CD4-positive, alpha-beta T cell (primary cell): Measurements from ENCODE around the gene AGPAT4. TPM values are rescaled to one million over a fixed set of nuclear protein-coding genes. Genes with fewer than 3 reads are reported as not detected.
A peak's percentile ranks its signal among the peaks of the same experiment; 100 is the strongest.

ENCODE experiments used
- ATAC-seq: fragments of 200-7000 bp; cut with Tn5 transposase; one replicate; pipeline ENCODE4 v1.10.0; 2022; ENCODE audit warnings: mild to moderate bottlenecking; ENCODE audit not compliant: poor library complexity
- CTCF ChIA-PET: fragments of 350-600 bp; sonication (Branson Sonifier 250); formaldehyde crosslinking; loops from one replicate; lab custom pipeline; 2021; ENCODE audit warnings: antibody characterized with exemption, inconsistent platforms; lab: Charles Lee
- POLR2A ChIA-PET: fragments of 350-600 bp; sonication (Branson Sonifier 250); formaldehyde crosslinking; loops from one replicate; lab custom pipeline; 2021; ENCODE audit warnings: antibody characterized with exemption, inconsistent platforms; lab: Charles Lee
- DNase-seq, 14 experiments: peaks; one replicate each; pipeline ENCODE4 v3.0.0-alpha.2; 2013 to 2020; ENCODE audit warnings: mixed read lengths in 2 of 14
- H3K27ac ChIP-seq, 2 donors: one replicate each; pipeline versions ENCODE4 v1.5.1 to v1.7.0; 2013; ENCODE audit warnings: low read length in 2 of 2, low read depth in 1 of 2, mild to moderate bottlenecking in 1 of 2
- H3K27me3 ChIP-seq, 2 experiments: 1 replicate in 1 of 2; 2 replicates in 1 of 2; pipeline versions ENCODE4 v1.6.1 to v1.7.0; 2013; ENCODE audit warnings: low read length in 2 of 2, control low read depth in 1 of 2, mild to moderate bottlenecking in 1 of 2, moderate library complexity in 1 of 2; ENCODE audit not compliant: insufficient read depth in 2 of 2, control insufficient read depth in 1 of 2
- H3K36me3 ChIP-seq: one replicate; pipeline ENCODE4 v1.6.1; 2013; ENCODE audit warnings: low read length, control low read depth; ENCODE audit not compliant: insufficient read depth
- H3K4me1 ChIP-seq: one replicate; pipeline ENCODE4 v1.6.1; 2013; ENCODE audit warnings: low read length, control low read depth; ENCODE audit not compliant: insufficient read depth
- H3K4me3 ChIP-seq: one replicate; pipeline ENCODE4 v1.5.1; 2013; ENCODE audit warnings: mild to moderate bottlenecking, low read length, moderate library complexity
- H3K9me3 ChIP-seq, 2 experiments: 1 replicate in 1 of 2; 2 replicates in 1 of 2; pipeline versions ENCODE4 v1.6.1 to v1.7.0; 2013; ENCODE audit warnings: low read length in 2 of 2, mild to moderate bottlenecking in 2 of 2, control low read depth in 1 of 2, moderate library complexity in 1 of 2; ENCODE audit not compliant: control insufficient read depth in 1 of 2, insufficient read depth in 1 of 2
- H3K27ac Mint-ChIP-seq: one replicate; pipeline ENCODE4 v1.8.0; 2020; ENCODE audit warnings: mixed read lengths
- H3K27me3 Mint-ChIP-seq: one replicate; pipeline ENCODE4 v1.8.0; 2021; ENCODE audit warnings: mixed read lengths
- H3K36me3 Mint-ChIP-seq: one replicate; pipeline ENCODE4 v1.8.0; 2021; ENCODE audit warnings: low read depth, mixed read lengths
- H3K4me1 Mint-ChIP-seq: one replicate; pipeline ENCODE4 v1.8.0; 2021; ENCODE audit warnings: low read depth, mixed read lengths
- H3K4me3 Mint-ChIP-seq: one replicate; pipeline ENCODE4 v1.8.0; 2020; ENCODE audit warnings: mild to moderate bottlenecking, mixed read lengths
- H3K9me3 Mint-ChIP-seq: one replicate; pipeline ENCODE4 v1.8.0; 2020; ENCODE audit warnings: mixed read lengths
- CTCF ChIP-seq: fragments of 200-600 bp; IDR thresholded peaks from one replicate; pipeline ENCODE4 v1.8.0; 2022; ENCODE audit warnings: antibody characterized with exemption, mild to moderate bottlenecking
- intact Hi-C, 2 experiments: fragments of 100-400 bp; cut with DNase I in 1 of 2; cut with micrococcal nuclease in 1 of 2; formaldehyde crosslinking; loops; one replicate each; pipeline versions ENCODE4 v1.15.1 to v1.9.0; 2023 to 2025; cut with DNase I, micrococcal nuclease
- total RNA-seq, 174 experiments: library from RNA in 2 of 174; stranded (reverse) in 2 of 174; gene quantifications; one replicate each; pipeline ENCODE4 v1.2.3 and lab custom pipeline; 2021 to 2026

Gene AGPAT4
- total RNA-seq, 2 experiments from 2014 or later, result 2.8 to 4.8 TPM

DNA sequence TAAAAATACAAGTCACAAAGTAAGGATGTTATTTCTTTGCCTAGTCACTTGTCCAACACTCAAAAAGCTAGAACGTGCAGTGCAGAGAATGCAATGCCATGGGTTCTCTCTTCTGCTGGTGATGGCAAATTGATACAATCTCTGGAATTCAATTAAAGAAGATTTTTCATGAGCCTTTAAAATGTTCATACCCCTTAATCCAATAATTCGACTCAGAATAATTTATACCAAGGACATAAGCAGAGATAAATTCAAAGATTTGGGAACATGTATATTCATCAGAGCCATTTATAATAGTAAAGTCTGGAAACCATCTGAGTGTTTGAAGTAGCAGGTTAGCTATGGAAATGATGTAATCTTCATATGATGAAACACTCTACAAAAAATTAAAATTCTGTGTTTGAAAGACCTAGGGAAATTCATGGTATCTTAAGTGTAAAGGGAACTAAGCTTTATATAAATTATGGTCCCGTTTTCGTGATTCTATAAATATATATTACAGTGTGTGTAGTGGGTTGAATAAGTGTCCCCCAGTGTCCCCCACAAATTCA lies 2.8 kb upstream of the AGPAT4 start:
- ChIA-PET POLR2A (interaction anchor here (0.6 kb wide), 1 partner anchor 134 kb away, joined by 3 read pairs; no protein-coding TSS in a partner anchor), CTCF (no interaction called here)
- Histone ChIP-seq H3K9me3 (peaks cover 0 to 5% of the 10 kb centered on the region in 2 experiments), H3K27ac (no peak overlapping the region), H3K4me1 (peaks cover 20% of the 10 kb centered on the region), H3K27me3 (no peaks in the 10 kb centered on the region), H3K4me3 (no peak overlapping the region), H3K36me3 (no peaks in the 10 kb centered on the region)
- peaks cover 4% of the 10 kb centered on the region for H3K9me3 Mint-ChIP-seq
- no peak for TF ChIP-seq CTCF
- no peak for ATAC-seq
- no peak overlapping the region for H3K27ac Mint-ChIP-seq
- intact Hi-C loops, result loop anchor here in 1 of 2 experiments (5.0 kb wide), 2 partner anchors 284 to 1451 kb away; partner anchors contain the start of genes MAP3K4, PACRG and PRKN
- H3K36me3 Mint-ChIP-seq, result no peaks in the 10 kb centered on the region
- DNase-seq, result no peak
- no peak overlapping the region for H3K4me3 Mint-ChIP-seq
- H3K27me3 Mint-ChIP-seq, result no peaks in the 10 kb centered on the region
- peaks cover 20% of the 10 kb centered on the region for H3K4me1 Mint-ChIP-seq

- Histone ChIP-seq H3K4me1 (peaks cover 21% of the 10 kb centered on the region), H3K36me3 (no peaks in the 10 kb centered on the region), H3K27ac (no peak overlapping the region), H3K9me3 (peaks cover 0 to 3% of the 10 kb centered on the region in 2 experiments), H3K27me3 (no peaks in the 10 kb centered on the region), H3K4me3 (no peak overlapping the region)
- TF ChIP-seq CTCF, result no peak
- ATAC-seq (no peak), DNase-seq (no peak)
- no peaks in the 10 kb centered on the region for H3K27me3 Mint-ChIP-seq
- H3K4me1 Mint-ChIP-seq, result peaks cover 20% of the 10 kb centered on the region
- no peaks in the 10 kb centered on the region for H3K9me3 Mint-ChIP-seq
- POLR2A ChIA-PET, result interaction anchor here (3.3 kb wide), 1 partner anchor 284 kb away, joined by 18 read pairs; the partner anchor contains the start of gene MAP3K4
- H3K36me3 Mint-ChIP-seq, result no peaks in the 10 kb centered on the region
- H3K27ac Mint-ChIP-seq, result peak overlapping the region; percentile 92
- intact Hi-C loops, result loop anchor here (2.0 to 5.0 kb wide), 3 partner anchors 282 to 1452 kb away; partner anchors contain the start of genes MAP3K4 (in 1 of the 2), PACRG (in 1 of the 2) and PRKN (in 1 of the 2)
- peak overlapping the region; percentile 22 for H3K4me3 Mint-ChIP-seq
- CTCF ChIA-PET, result no interaction called here
Measured at GRCh38 chr6:161274898-161275297, 1.0 kb upstream of the AGPAT4 start.

- CTCF ChIA-PET, result no interaction called here
- Histone ChIP-seq H3K9me3 (peaks cover 0 to 3% of the 10 kb centered on the region in 2 experiments), H3K27me3 (no peaks in the 10 kb centered on the region), H3K36me3 (no peaks in the 10 kb centered on the region), H3K27ac (peak overlapping the region; percentile 35 to 82), H3K4me1 (peaks cover 21% of the 10 kb centered on the region), H3K4me3 (peak overlapping the region; percentile 70)
- H3K4me3 Mint-ChIP-seq, result peak overlapping the region; percentile 91
- no peaks in the 10 kb centered on the region for H3K36me3 Mint-ChIP-seq
- H3K4me1 Mint-ChIP-seq, result peaks cover 20% of the 10 kb centered on the region
- no peaks in the 10 kb centered on the region for H3K27me3 Mint-ChIP-seq
- ATAC-seq (peak; percentile 10), DNase-seq (peak in 2 of 14 experiments; percentile 6 to 21)
- H3K9me3 Mint-ChIP-seq, result no peaks in the 10 kb centered on the region
- POLR2A ChIA-PET, result interaction anchor here (0.7 to 3.3 kb wide), 2 partner anchors 73 to 283 kb away, joined by 3 to 18 read pairs; partner anchors contain the start of gene MAP3K4
- TF ChIP-seq CTCF, result no peak
- intact Hi-C loops, result loop anchor here in 1 of 2 experiments (2.0 kb wide), 1 partner anchor 282 kb away; no protein-coding TSS in a partner anchor
- peak overlapping the region; percentile 92 for H3K27ac Mint-ChIP-seq
Measured at GRCh38 chr6:161274488-161274858, 612 bp upstream of the AGPAT4 start.
